Psoas muscle (tissue), 8 donors: ENCODE results near the gene ZNF652. TPM values are rescaled to one million over a fixed set of nuclear protein-coding genes. Genes with fewer than 3 reads are reported as not detected.

Experiments
- ATAC-seq, 4 donors: fragments of 200-7000 bp; cut with Tn5 transposase; one replicate each; pipeline ENCODE4 v1.9.1; 2020; ENCODE audit warnings: moderate library complexity in 3 of 4, mild to moderate bottlenecking in 2 of 4
- DNase-seq, 2 donors: peaks; one replicate each; pipeline ENCODE4 v3.0.0-alpha.2; 2020
- H3K27ac ChIP-seq: fragments of 200-600 bp; one replicate; pipeline ENCODE4 v1.8.0; 2022
- H3K27me3 ChIP-seq, 3 donors: fragments of 200-600 bp in 1 of 3; one replicate each; pipeline versions ENCODE4 v1.6.1 to v1.8.0; 2013 to 2022; ENCODE audit warnings: low read length in 2 of 3, mild to moderate bottlenecking in 2 of 3, moderate library complexity in 1 of 3; ENCODE audit not compliant: insufficient read depth in 3 of 3
- H3K36me3 ChIP-seq, 2 donors: fragments of 200-600 bp in 1 of 2; one replicate each; pipeline versions ENCODE4 v1.6.1 to v1.8.0; 2013 to 2022; ENCODE audit warnings: low read depth in 1 of 2, mild to moderate bottlenecking in 1 of 2, moderate library complexity in 1 of 2; ENCODE audit not compliant: insufficient read depth in 1 of 2
- H3K4me1 ChIP-seq: fragments of 200-600 bp; one replicate; pipeline ENCODE4 v1.8.0; 2022
- H3K4me3 ChIP-seq: fragments of 200-600 bp; one replicate; pipeline ENCODE4 v1.8.0; 2022; ENCODE audit warnings: mild to moderate bottlenecking
- H3K9me3 ChIP-seq: fragments of 200-600 bp; one replicate; pipeline ENCODE4 v1.8.0; 2022
- CTCF ChIP-seq: fragments of 200-600 bp; IDR thresholded peaks from one replicate; pipeline ENCODE4 v1.8.0; 2022; ENCODE audit warnings: antibody characterized with exemption
- WGBS, 3 donors: extraction: QIAGEN DNeasy Blood & Tissue Kit; methylation state at CpG; one replicate each; pipeline versions ENCODE4 v1.1.6 to v1.1.7; 2013; 5-methylcytosine and 5-hydroxymethylcytosine counted together
- intact Hi-C, 2 donors: fragments of 100-400 bp; cut with DNase I; formaldehyde crosslinking; loops; one replicate each; pipeline versions ENCODE4 v1.11.0 to v1.14.2; 2022
- polyA plus RNA-seq, 3 donors: library from polyadenylated mRNA; stranded (reverse); fragments of 200-250 nt; gene quantifications; one replicate each; pipeline ENCODE4 v1.2.3, GENCODE V29; 2013
- total RNA-seq, 4 donors: library from RNA; stranded (reverse); fragmentation: NEBNext Ultra II Directional in 2 of 4; extraction: Animal tissue kit (Norgen Biotek cat#: 25700) in 2 of 4; gene quantifications; one replicate each; pipeline versions ENCODE4 v1.2.1 to v1.2.4, GENCODE V29; 2021 to 2023
- donor health status: healthy with polysubstance abuse.
- donor health status: DM: no; HTN: no; CAD: no; lungs with moderate emphysema.
- donor health status: Bipolar disorder and iron deficiency.
- donor health status: healthy.
- donor health status: DM: yes; HTN: yes; CAD: no.
- donor health status: DM: no; HTN: no; CAD: no.
- donor health status: DM: no; HTN: no; CAD: no.
- donor health status: DM: yes; HTN: yes; CAD: no.

Gene ZNF652
- total and polyA plus RNA-seq, 7 donors, result 3.1 to 30.1 (median 21.3) TPM

GRCh38 chr17:49249292-49249794 is 112.7 kb downstream of the ZNF652 start:
- H3K9me3 ChIP-seq, result no peaks in the 10 kb centered on the region
- DNase-seq (peak; percentile 45 to 83), ATAC-seq (peak; percentile 58 to 95 (median 92))
- no peak overlapping the region for H3K4me3 ChIP-seq
- no peaks in the 10 kb centered on the region for H3K27me3 ChIP-seq
- 3 to 8% (median 7%) methylated on average over 10 of the region's 10 CpGs for WGBS, 3 donors
- no peak for TF ChIP-seq CTCF
- H3K27ac ChIP-seq, result no peak overlapping the region
- no peaks in the 10 kb centered on the region for H3K36me3 ChIP-seq
- peaks cover 6% of the 10 kb centered on the region for H3K4me1 ChIP-seq
- intact Hi-C loops, result no loop called here

GRCh38 chr17:49247944-49248343 is 114.1 kb downstream of the ZNF652 start:
- Histone ChIP-seq H3K36me3 (no peaks in the 10 kb centered on the region), H3K27ac (no peak overlapping the region), H3K4me1 (peaks cover 6% of the 10 kb centered on the region), H3K4me3 (no peak overlapping the region), H3K27me3 (no peaks in the 10 kb centered on the region), H3K9me3 (no peaks in the 10 kb centered on the region)
- no peak for DNase-seq
- intact Hi-C loops, result no loop called here
- 91 to 96% (median 92%) methylated on average over 7 of the region's 7 CpGs for WGBS, 3 donors
- no peak for TF ChIP-seq CTCF
- ATAC-seq, result no peak

- Histone ChIP-seq H3K4me1 (peaks cover 6% of the 10 kb centered on the region), H3K27me3 (no peaks in the 10 kb centered on the region), H3K9me3 (no peaks in the 10 kb centered on the region), H3K4me3 (no peak overlapping the region), H3K36me3 (no peaks in the 10 kb centered on the region), H3K27ac (no peak overlapping the region)
- no peak for DNase-seq
- 81 to 93% (median 85%) methylated on average over 4 of the region's 4 CpGs for WGBS, 3 donors
- no peak for TF ChIP-seq CTCF
- intact Hi-C loops, result no loop called here
- no peak for ATAC-seq
Observed at GRCh38 chr17:49244839-49245238, 117.2 kb downstream of the ZNF652 start.

Other genes with a start within 250 kb of the ZNF652 start
- under 1 TPM in 1 of 4 donors, not detected in 3; 0.04 TPM for gene B4GALNT2, start 229.5 kb downstream of the ZNF652 start, total RNA-seq
- gene B4GALNT2, start 229.5 kb downstream of the ZNF652 start, polyA plus RNA-seq, result under 1 TPM in 1 of 3 donors, not detected in 2; under 0.01 TPM
- gene GNGT2, start 151.7 kb downstream of the ZNF652 start, total RNA-seq, result 1 to 10 TPM in 1 of 4 donors, under 1 TPM in 3; 0.39 to 2.0 (median 0.49) TPM
- gene GNGT2, start 151.7 kb downstream of the ZNF652 start, polyA plus RNA-seq, result 1 to 10 TPM in 1 of 3 donors, under 1 TPM in 2; 0.32 to 1.3 (median 0.58) TPM
- 1 to 10 TPM; 1.9 to 3.8 (median 2.5) TPM for gene ABI3, start 151.5 kb downstream of the ZNF652 start, total RNA-seq
- 1 to 10 TPM; 1.1 to 2.9 (median 2.1) TPM for gene ABI3, start 151.5 kb downstream of the ZNF652 start, polyA plus RNA-seq
- gene PHOSPHO1, start 131.5 kb downstream of the ZNF652 start, total RNA-seq, result 1 to 10 TPM in 3 of 4 donors, under 1 TPM in 1; 0.30 to 4.2 (median 1.7) TPM
- under 1 TPM; 0.59 to 0.70 (median 0.68) TPM for gene PHOSPHO1, start 131.5 kb downstream of the ZNF652 start, polyA plus RNA-seq
- 100 to 1,000 TPM; 134 to 209 (median 168) TPM for gene PHB1, start 52.6 kb upstream of the ZNF652 start, total RNA-seq
- gene PHB1, start 52.6 kb upstream of the ZNF652 start, polyA plus RNA-seq, result 100 to 1,000 TPM; 175 to 364 (median 210) TPM
- gene NGFR, start 133.0 kb upstream of the ZNF652 start, total RNA-seq, result 10 to 100 TPM in 1 of 4 donors, 1 to 10 TPM in 3; 1.6 to 13.5 (median 3.7) TPM
- 1 to 10 TPM in 1 of 3 donors, under 1 TPM in 2; 0.74 to 5.1 (median 0.77) TPM for gene NGFR, start 133.0 kb upstream of the ZNF652 start, polyA plus RNA-seq
- gene NXPH3, start 213.6 kb upstream of the ZNF652 start, total RNA-seq, result 1 to 10 TPM in 1 of 4 donors, under 1 TPM in 3; 0.42 to 1.8 (median 0.61) TPM
- under 1 TPM; 0.39 to 0.75 (median 0.55) TPM for gene NXPH3, start 213.6 kb upstream of the ZNF652 start, polyA plus RNA-seq